Neural cell (in vitro differentiated cells): ENCODE results near the gene TDRD12.

Experiments
- CTCF ChIP-seq: fragments of 450-650 bp; IDR thresholded peaks from 2 replicates; pipeline ENCODE4 v1.5.1; 2014; ENCODE audit warnings: antibody characterized with exemption, mild to moderate bottlenecking, moderate library complexity; ENCODE audit not compliant: poor library complexity, severe bottlenecking
- EP300 ChIP-seq: fragments of 450-650 bp; conservative IDR thresholded peaks from 2 replicates; pipeline ENCODE4 v1.6.1; 2014; ENCODE audit warnings: antibody characterized with exemption, mild to moderate bottlenecking, moderate library complexity; ENCODE audit not compliant: poor library complexity, severe bottlenecking
- EZH2 ChIP-seq: fragments of 200-600, 300-800 bp; shearing (Covaris generic), sonication (generic); IDR thresholded peaks from 2 replicates; pipeline ENCODE4 v1.6.1; 2014; ENCODE audit warnings: antibody characterized with exemption, low read length, borderline replicate concordance, mild to moderate bottlenecking; ENCODE audit not compliant: insufficient read depth, poor library complexity, severe bottlenecking
- TAF1 ChIP-seq: IDR thresholded peaks from 2 replicates; pipeline ENCODE4 v1.6.1; 2012; ENCODE audit warnings: low read depth

- TF ChIP-seq EZH2 (no peak), CTCF (no peak), TAF1 (no peak), EP300 (no peak)
Measured at GRCh38 chr19:32819419-32820400, 100.1 kb downstream of the TDRD12 start.
